Activated B cell treated with CpG ODN at 0.5 μM for 24 hours (primary cell): Measurements from ENCODE around the gene MPZL1. TPM values are rescaled to one million over a fixed set of nuclear protein-coding genes. Genes with fewer than 3 reads are reported as not detected.

Source experiments
- ATAC-seq: fragments of 200-7000 bp; cut with Tn5 transposase; one replicate; pipeline ENCODE4 v1.10.0; 2021; ENCODE audit warnings: low read depth, mild to moderate bottlenecking, moderate library complexity
- CTCF ChIA-PET: fragments of 350-600 bp; sonication (Branson Sonifier 250); formaldehyde crosslinking; loops from one replicate; lab custom pipeline; 2021; ENCODE audit warnings: antibody characterized with exemption; lab: Charles Lee
- POLR2A ChIA-PET: fragments of 350-600 bp; sonication (Branson Sonifier 250); formaldehyde crosslinking; loops from one replicate; lab custom pipeline; 2021; ENCODE audit warnings: antibody characterized with exemption; lab: Charles Lee
- DNase-seq: peaks from one replicate; pipeline ENCODE4 v3.0.0; 2022
- H3K27ac Mint-ChIP-seq: one replicate; pipeline ENCODE4 v1.8.0; 2020; ENCODE audit warnings: mixed read lengths
- H3K27me3 Mint-ChIP-seq: one replicate; pipeline ENCODE4 v1.8.0; 2021; ENCODE audit warnings: mixed read lengths
- H3K36me3 Mint-ChIP-seq: one replicate; pipeline ENCODE4 v1.8.0; 2021; ENCODE audit warnings: low read depth, mixed read lengths
- H3K4me1 Mint-ChIP-seq: one replicate; pipeline ENCODE4 v1.8.0; 2021; ENCODE audit warnings: mixed read lengths
- H3K4me3 Mint-ChIP-seq: one replicate; pipeline ENCODE4 v1.8.0; 2020; ENCODE audit warnings: mild to moderate bottlenecking, mixed read lengths
- H3K9me3 Mint-ChIP-seq: one replicate; pipeline ENCODE4 v1.8.0; 2020; ENCODE audit warnings: mixed read lengths
- intact Hi-C: fragments of 100-400 bp; cut with micrococcal nuclease; formaldehyde crosslinking; loops from one replicate; pipeline ENCODE4 v1.15.1; 2024
- total RNA-seq: library from RNA; stranded (reverse); gene quantifications from 2 replicates; pipeline ENCODE4 v1.2.3, GENCODE V29; 2022
- TF ChIP-seq, protein P1 (sequence below): fragments of 200-600 bp; IDR thresholded peaks from one replicate; pipeline ENCODE4 v1.8.0; 2022; ENCODE audit warnings: antibody characterized with exemption, mild to moderate bottlenecking

The MPZL1 gene
- total RNA-seq, 1 donor from 2014 or later, result 27.2 TPM

DNA sequence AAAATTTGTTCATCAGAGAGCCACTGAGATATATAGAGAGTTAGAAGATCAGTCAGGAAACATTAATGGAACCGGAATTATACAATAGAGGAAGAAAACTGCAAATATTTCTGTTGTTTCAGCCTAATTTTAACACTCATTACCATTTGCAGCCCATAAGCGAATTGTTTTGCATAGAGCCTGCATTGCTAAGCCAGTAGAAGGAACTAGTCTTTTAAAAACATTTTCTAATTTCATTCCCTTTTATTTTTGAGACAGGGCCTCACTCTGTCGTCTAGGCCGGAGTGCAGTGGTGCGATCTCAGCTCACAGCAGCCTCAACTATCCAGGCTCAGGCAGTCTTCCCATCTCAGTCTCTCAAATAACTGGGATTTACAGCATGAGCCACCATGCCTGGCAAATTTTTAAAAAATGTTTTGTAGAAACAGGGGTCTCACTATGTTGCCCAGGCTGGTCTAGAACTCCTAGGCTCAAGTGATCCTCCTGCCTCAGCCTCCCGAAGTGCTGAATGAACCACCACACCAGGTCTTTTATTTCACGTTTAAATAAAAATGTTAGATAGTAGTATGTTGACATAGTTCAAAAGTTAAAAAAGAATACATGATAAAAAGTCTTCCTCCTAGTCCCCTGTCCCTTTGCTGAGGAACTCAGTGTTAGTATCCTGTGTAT is 25.3 kb downstream of the MPZL1 start:
- DNase-seq, result no peak
- POLR2A ChIA-PET, result interaction anchor here (0.6 to 0.7 kb wide), 2 partner anchors 32 to 130 kb away, joined by 3 read pairs; no protein-coding TSS in a partner anchor
- intact Hi-C loops, result no loop called here
- TF ChIP-seq, protein P1, sequence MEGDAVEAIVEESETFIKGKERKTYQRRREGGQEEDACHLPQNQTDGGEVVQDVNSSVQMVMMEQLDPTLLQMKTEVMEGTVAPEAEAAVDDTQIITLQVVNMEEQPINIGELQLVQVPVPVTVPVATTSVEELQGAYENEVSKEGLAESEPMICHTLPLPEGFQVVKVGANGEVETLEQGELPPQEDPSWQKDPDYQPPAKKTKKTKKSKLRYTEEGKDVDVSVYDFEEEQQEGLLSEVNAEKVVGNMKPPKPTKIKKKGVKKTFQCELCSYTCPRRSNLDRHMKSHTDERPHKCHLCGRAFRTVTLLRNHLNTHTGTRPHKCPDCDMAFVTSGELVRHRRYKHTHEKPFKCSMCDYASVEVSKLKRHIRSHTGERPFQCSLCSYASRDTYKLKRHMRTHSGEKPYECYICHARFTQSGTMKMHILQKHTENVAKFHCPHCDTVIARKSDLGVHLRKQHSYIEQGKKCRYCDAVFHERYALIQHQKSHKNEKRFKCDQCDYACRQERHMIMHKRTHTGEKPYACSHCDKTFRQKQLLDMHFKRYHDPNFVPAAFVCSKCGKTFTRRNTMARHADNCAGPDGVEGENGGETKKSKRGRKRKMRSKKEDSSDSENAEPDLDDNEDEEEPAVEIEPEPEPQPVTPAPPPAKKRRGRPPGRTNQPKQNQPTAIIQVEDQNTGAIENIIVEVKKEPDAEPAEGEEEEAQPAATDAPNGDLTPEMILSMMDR, result no peak
- H3K36me3 Mint-ChIP-seq, result no peaks in the 10 kb centered on the region
- peaks cover 72% of the 10 kb centered on the region for H3K4me1 Mint-ChIP-seq
- no peaks in the 10 kb centered on the region for H3K27me3 Mint-ChIP-seq
- CTCF ChIA-PET, result no interaction called here
- ATAC-seq, result peak; percentile 14
- no peaks in the 10 kb centered on the region for H3K9me3 Mint-ChIP-seq
- H3K4me3 Mint-ChIP-seq, result peak overlapping the region; percentile 21
- peak overlapping the region; percentile 85 for H3K27ac Mint-ChIP-seq

DNA sequence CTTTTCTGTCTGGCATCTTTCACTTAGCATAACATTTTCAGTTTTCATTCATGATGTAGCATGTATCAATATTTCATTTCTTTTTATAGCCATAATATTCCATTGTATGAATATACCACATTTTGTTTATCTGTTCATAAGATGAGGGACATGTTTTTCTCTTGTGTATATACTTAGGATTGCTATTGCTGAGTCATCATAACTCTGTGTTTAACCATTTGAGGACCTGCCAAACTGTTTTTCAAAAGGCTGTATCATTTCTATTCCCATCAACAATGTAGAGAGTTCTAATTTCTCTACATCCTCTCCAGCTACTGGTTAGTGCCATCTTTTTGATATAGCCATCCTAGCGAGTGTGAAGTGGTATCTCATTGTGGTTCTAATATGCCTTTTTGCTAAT is 26.2 kb downstream of the MPZL1 start:
- peak overlapping the region; percentile 85 for H3K27ac Mint-ChIP-seq
- H3K9me3 Mint-ChIP-seq, result no peaks in the 10 kb centered on the region
- no peak for ATAC-seq
- TF ChIP-seq, protein P1, result no peak
- H3K4me3 Mint-ChIP-seq, result no peak overlapping the region
- POLR2A ChIA-PET, result no interaction called here
- no peak for DNase-seq
- no peaks in the 10 kb centered on the region for H3K27me3 Mint-ChIP-seq
- intact Hi-C loops, result loop anchor here (1.0 kb wide), 1 partner anchor 8 kb away; no protein-coding TSS in a partner anchor
- no peaks in the 10 kb centered on the region for H3K36me3 Mint-ChIP-seq
- H3K4me1 Mint-ChIP-seq, result peaks cover 74% of the 10 kb centered on the region
- CTCF ChIA-PET, result no interaction called here

DNA sequence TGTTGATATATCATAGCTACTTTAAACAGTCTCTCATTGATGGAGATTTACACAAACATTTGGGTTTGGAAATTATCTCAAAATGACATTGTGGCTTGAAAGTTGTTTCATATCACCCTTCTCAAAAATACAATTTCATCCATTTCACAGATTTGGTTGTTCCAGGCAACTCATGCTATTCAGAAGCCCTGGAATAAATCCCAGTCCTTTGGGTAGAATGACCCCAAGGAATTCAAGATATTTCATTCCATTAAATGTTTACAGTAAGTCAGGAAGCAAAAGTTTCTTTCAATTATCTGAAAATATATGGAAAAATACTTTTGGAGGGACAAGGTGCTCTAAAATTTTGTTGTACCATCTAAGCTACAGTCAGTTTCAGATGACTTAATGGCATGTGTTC is 27.1 kb downstream of the MPZL1 start:
- ChIA-PET POLR2A (no interaction called here), CTCF (interaction anchor here (1.1 kb wide), 1 partner anchor 34 kb away, joined by 3 read pairs; no protein-coding TSS in a partner anchor)
- TF ChIP-seq, protein P1, result no peak
- Mint-ChIP-seq H3K36me3 (no peaks in the 10 kb centered on the region), H3K4me1 (peaks cover 75% of the 10 kb centered on the region), H3K4me3 (no peak overlapping the region), H3K27me3 (no peaks in the 10 kb centered on the region), H3K9me3 (no peaks in the 10 kb centered on the region), H3K27ac (no peak overlapping the region)
- DNase-seq, result no peak
- no peak for ATAC-seq
- intact Hi-C loops, result loop anchor here (1.0 kb wide), 1 partner anchor 9 kb away; no protein-coding TSS in a partner anchor

DNA sequence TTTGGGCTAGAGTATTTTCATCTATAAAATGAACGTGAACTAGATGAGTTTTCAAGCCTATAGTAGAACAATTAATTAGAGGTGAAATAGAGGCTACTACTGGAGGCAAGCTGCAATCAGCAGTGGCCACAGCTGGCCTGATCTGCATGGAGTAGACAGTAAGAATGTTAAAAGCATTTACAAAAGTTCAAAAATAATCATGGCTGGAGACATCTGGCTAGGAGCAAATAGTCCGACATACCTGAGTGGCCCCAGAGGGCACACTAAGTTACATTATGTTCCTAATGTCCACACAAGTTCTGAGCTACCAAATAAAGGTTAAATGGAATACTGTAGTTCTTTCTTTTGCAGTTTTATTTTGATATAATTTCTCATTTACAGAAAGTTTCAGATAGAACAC is 28.0 kb downstream of the MPZL1 start:
- TF ChIP-seq, protein P1, result no peak
- no peaks in the 10 kb centered on the region for H3K9me3 Mint-ChIP-seq
- ATAC-seq, result no peak
- H3K27me3 Mint-ChIP-seq, result no peaks in the 10 kb centered on the region
- ChIA-PET POLR2A (no interaction called here), CTCF (interaction anchor here (1.1 kb wide), 1 partner anchor 35 kb away, joined by 3 read pairs; no protein-coding TSS in a partner anchor)
- H3K27ac Mint-ChIP-seq, result peak overlapping the region; percentile 39
- intact Hi-C loops, result no loop called here
- no peaks in the 10 kb centered on the region for H3K36me3 Mint-ChIP-seq
- H3K4me1 Mint-ChIP-seq, result peaks cover 78% of the 10 kb centered on the region
- DNase-seq, result no peak
- H3K4me3 Mint-ChIP-seq, result no peak overlapping the region

DNA sequence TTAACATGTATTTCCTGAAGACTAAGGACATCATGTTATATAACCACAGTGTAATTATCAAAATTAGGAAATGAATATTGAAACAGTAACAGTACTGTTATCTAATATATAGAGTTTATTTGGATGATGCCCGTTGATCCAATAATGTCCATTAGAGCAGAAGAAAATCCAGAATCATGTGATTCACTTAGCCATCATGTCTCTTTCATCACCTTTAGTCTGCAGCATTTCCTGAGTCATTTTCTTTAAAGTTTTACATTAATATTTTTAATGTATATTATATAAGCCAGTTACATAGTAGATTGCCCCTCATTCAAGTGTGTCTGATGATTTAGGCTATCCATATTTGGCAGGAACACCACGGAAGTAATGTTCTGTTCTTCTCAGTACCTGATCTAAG is 28.9 kb downstream of the MPZL1 start:
- Mint-ChIP-seq H3K36me3 (no peaks in the 10 kb centered on the region), H3K4me3 (no peak overlapping the region), H3K4me1 (peaks cover 79% of the 10 kb centered on the region), H3K27me3 (no peaks in the 10 kb centered on the region), H3K27ac (no peak overlapping the region), H3K9me3 (no peaks in the 10 kb centered on the region)
- ATAC-seq, result no peak
- TF ChIP-seq, protein P1, result no peak
- ChIA-PET CTCF (no interaction called here), POLR2A (no interaction called here)
- no peak for DNase-seq
- intact Hi-C loops, result no loop called here
